OCI-LY1 (cell line): ENCODE results near the gene TET2.

Experiments used
- EZH2 ChIP-seq: fragments of 200-600 bp; sonication (generic), shearing (Covaris generic); IDR thresholded peaks from 2 replicates; pipeline ENCODE4 v1.8.0; 2017; ENCODE audit warnings: borderline replicate concordance, mixed run types, mild to moderate bottlenecking, antibody characterized with exemption, low read length, moderate library complexity, mixed read lengths
- TF ChIP-seq, protein P1 (sequence below): fragments of 200-600 bp; sonication (generic), shearing (Covaris generic); IDR thresholded peaks from 2 replicates; pipeline ENCODE4 v1.5.1; 2017; ENCODE audit warnings: mild to moderate bottlenecking, antibody characterized with exemption, low read length, moderate library complexity, mixed read lengths

DNA sequence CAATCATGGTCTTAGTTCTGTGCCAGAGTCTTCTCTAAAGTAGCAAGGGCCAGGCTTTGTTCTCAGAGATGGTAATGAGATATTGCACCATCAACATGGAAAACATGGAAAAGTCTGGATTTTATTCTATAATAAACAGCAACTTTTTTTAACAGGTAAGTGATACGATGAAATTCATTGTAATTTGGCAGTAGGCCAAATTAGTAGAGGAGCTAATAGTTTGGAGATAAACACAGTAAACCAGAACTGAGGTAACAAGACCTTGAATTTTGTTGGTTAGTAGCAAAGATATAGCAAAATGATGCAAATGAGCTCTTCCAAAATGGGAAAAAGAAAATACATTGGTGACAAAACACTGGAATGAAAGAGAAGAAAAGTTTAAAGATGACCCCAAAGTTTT lies 126.6 kb downstream of the TET2 start:
- TF ChIP-seq, protein P1, sequence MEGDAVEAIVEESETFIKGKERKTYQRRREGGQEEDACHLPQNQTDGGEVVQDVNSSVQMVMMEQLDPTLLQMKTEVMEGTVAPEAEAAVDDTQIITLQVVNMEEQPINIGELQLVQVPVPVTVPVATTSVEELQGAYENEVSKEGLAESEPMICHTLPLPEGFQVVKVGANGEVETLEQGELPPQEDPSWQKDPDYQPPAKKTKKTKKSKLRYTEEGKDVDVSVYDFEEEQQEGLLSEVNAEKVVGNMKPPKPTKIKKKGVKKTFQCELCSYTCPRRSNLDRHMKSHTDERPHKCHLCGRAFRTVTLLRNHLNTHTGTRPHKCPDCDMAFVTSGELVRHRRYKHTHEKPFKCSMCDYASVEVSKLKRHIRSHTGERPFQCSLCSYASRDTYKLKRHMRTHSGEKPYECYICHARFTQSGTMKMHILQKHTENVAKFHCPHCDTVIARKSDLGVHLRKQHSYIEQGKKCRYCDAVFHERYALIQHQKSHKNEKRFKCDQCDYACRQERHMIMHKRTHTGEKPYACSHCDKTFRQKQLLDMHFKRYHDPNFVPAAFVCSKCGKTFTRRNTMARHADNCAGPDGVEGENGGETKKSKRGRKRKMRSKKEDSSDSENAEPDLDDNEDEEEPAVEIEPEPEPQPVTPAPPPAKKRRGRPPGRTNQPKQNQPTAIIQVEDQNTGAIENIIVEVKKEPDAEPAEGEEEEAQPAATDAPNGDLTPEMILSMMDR = no peak
- no peak for TF ChIP-seq EZH2
